GM19463 (cell line): Measurements from ENCODE around the gene COL25A1.
A peak's percentile ranks its signal among the peaks of the same experiment; 100 is the strongest.
"Not testable (repeated sequence)": the region's sequence is repeated elsewhere in the genome, so short reads cannot be mapped to it uniquely, and the experiment has no call there.

Source experiments
- ATAC-seq: cut with Tn5 transposase; IDR thresholded peaks from one replicate; pipeline ENCODE4 v1.9.1; 2021; ENCODE audit warnings: mild to moderate bottlenecking, moderate library complexity; ENCODE audit not compliant: unreplicated experiment

COL25A1 gene

GRCh38 chr4:108884596-108884995 lies 417.9 kb downstream of the COL25A1 start:
- no peak for ATAC-seq

GRCh38 chr4:108881986-108882385 lies 420.5 kb downstream of the COL25A1 start:
- no peak for ATAC-seq

GRCh38 chr4:108881190-108881589 lies 421.3 kb downstream of the COL25A1 start:
- ATAC-seq: no peak

GRCh38 chr4:108878806-108879205 lies 423.7 kb downstream of the COL25A1 start:
- no peak for ATAC-seq

GRCh38 chr4:108877821-108878220 lies 424.6 kb downstream of the COL25A1 start:
- no peak for ATAC-seq

GRCh38 chr4:108874806-108875205 lies 427.7 kb downstream of the COL25A1 start:
- ATAC-seq: no peak

- ATAC-seq: not testable (repeated sequence)
Observed at GRCh38 chr4:108869970-108870369, 432.5 kb downstream of the COL25A1 start.

- no peak for ATAC-seq
Observed at GRCh38 chr4:108868606-108869227, 433.7 kb downstream of the COL25A1 start.

GRCh38 chr4:108867476-108867875 lies 435.0 kb downstream of the COL25A1 start:
- no peak for ATAC-seq

GRCh38 chr4:108861334-108861733 lies 441.1 kb downstream of the COL25A1 start:
- no peak for ATAC-seq

GRCh38 chr4:108854786-108855185 lies 447.7 kb downstream of the COL25A1 start:
- ATAC-seq: no peak

GRCh38 chr4:108852691-108853090 lies 449.8 kb downstream of the COL25A1 start:
- ATAC-seq: no peak

GRCh38 chr4:108851366-108851765 lies 451.1 kb downstream of the COL25A1 start:
- ATAC-seq: no peak

- no peak for ATAC-seq
Observed at GRCh38 chr4:108850219-108850649, 452.2 kb downstream of the COL25A1 start.

GRCh38 chr4:108849611-108850168 lies 452.8 kb downstream of the COL25A1 start:
- ATAC-seq: peak; percentile 89

- ATAC-seq: no peak
Observed at GRCh38 chr4:108846568-108846967, 455.9 kb downstream of the COL25A1 start.

- ATAC-seq: no peak
Observed at GRCh38 chr4:108840426-108840975, 462.0 kb downstream of the COL25A1 start.

GRCh38 chr4:108839333-108839732 lies 463.1 kb downstream of the COL25A1 start:
- no peak for ATAC-seq

- ATAC-seq: no peak
Observed at GRCh38 chr4:108838451-108838850, 464.0 kb downstream of the COL25A1 start.

- no peak for ATAC-seq
Observed at GRCh38 chr4:108834835-108835384, 467.5 kb downstream of the COL25A1 start.

GRCh38 chr4:108834166-108834834 lies 468.2 kb downstream of the COL25A1 start:
- no peak for ATAC-seq

GRCh38 chr4:108833046-108833445 lies 469.4 kb downstream of the COL25A1 start:
- no peak for ATAC-seq
